Stimulated activated naive CD8-positive, alpha-beta T cell treated with anti-CD3 and anti-CD28 coated beads, Interleukin-15, amount 100 ng/mL, for 72 hours (primary cell): ENCODE data around the gene LCN6.
"Not testable (repeated sequence)": the region's sequence is repeated elsewhere in the genome, so short reads cannot be mapped to it uniquely, and the experiment has no call there.

Experiments
- ATAC-seq: fragments of 150-1000 bp; cut with Tn5 transposase; 2 replicates; pipeline ENCODE4 v1.10.0; 2021; ENCODE audit warnings: mild to moderate bottlenecking, moderate library complexity
- DNase-seq, 2 donors: peaks; one replicate each; pipeline ENCODE4 v3.0.0; 2021 to 2022
- H3K27ac Mint-ChIP-seq, 2 donors: one replicate each; pipeline ENCODE4 v1.8.0; 2022; ENCODE audit warnings: mild to moderate bottlenecking in 2 of 2, mixed read lengths in 2 of 2, moderate library complexity in 2 of 2
- H3K27me3 Mint-ChIP-seq: one replicate; pipeline ENCODE4 v1.8.0; 2022; ENCODE audit warnings: mixed read lengths
- H3K4me1 Mint-ChIP-seq: one replicate; pipeline ENCODE4 v1.8.0; 2022; ENCODE audit warnings: mild to moderate bottlenecking, mixed read lengths
- H3K4me3 Mint-ChIP-seq, 2 donors: one replicate each; pipeline ENCODE4 v1.8.0; 2022; ENCODE audit warnings: mild to moderate bottlenecking in 2 of 2, mixed read lengths in 2 of 2, moderate library complexity in 1 of 2
- H3K9me3 Mint-ChIP-seq, 2 donors: one replicate each; pipeline ENCODE4 v1.8.0; 2022; ENCODE audit warnings: mixed read lengths in 2 of 2

The LCN6 gene

GRCh38 chr9:136765745-136766409 lies 17.6 kb upstream of the LCN6 start:
- not testable (repeated sequence) for DNase-seq, H3K9me3 Mint-ChIP-seq, ATAC-seq
- H3K27me3 Mint-ChIP-seq: peaks cover 51% of the 10 kb centered on the region
- peak overlapping the region in 1 of 2 donors; percentile 59 for H3K27ac Mint-ChIP-seq
- H3K4me3 Mint-ChIP-seq: peak overlapping the region in 1 of 2 donors; percentile 26
- peaks cover 30% of the 10 kb centered on the region for H3K4me1 Mint-ChIP-seq

DNA sequence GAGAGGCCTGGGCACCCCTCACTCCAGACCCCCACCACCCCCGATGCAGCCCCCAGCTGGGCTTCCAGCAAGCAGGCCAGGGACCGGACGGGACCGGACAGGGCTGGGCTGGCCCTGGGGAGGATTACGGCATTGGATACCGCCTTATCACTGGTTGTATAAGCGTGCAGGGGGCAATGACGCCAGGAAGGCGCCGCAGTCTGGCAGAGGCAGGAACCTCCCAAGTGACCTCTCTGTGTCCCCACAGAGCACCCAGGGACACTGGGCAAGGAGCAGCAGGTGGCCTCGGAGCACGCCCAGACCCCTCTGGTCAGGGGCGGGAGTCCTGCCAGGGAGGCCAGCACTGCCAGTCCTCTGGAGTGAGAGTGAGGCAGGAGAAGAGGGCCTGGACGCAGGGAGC lies 16.7 kb upstream of the LCN6 start:
- Mint-ChIP-seq H3K9me3 (no peaks in the 10 kb centered on the region), H3K27me3 (peaks cover 52% of the 10 kb centered on the region), H3K27ac (no peak overlapping the region), H3K4me1 (peaks cover 33% of the 10 kb centered on the region), H3K4me3 (no peak overlapping the region)
- ATAC-seq: no peak
- DNase-seq: no peak

DNA sequence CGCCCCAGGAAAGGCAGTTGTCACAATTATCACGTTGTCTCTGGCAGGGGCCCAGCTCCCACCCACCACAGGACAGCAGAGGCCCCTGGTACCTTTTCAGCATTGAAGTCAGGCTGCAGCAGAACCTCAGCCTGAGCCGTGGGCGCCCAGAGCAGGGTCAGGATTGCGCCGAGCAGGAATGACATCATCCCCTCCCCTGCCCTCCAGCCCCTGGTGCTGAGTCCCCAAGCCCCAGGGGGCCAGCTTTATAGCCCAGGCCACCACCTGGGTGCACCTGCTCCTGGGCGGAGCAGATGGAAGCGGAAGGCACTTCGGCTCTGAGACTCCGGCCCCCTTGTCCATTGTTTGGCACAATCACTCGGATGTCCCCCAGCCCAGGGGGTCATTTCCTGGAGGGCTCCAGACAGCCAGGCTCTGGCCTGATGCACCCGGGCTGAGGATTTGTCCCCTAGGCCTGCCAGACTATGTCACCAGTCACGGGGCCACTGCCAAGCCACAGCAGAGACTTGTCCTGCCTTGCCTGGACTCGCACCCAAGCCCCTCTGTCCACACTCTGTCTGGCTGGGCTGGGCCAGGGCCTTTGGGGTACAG lies 16.1 kb upstream of the LCN6 start, which contains the start of gene LCN15:
LCN15 (minus strand) TSS at position 218 of the 591 bp plus-strand sequence; CDS start at position 188, 30 bp downstream.
- no peaks in the 10 kb centered on the region for H3K9me3 Mint-ChIP-seq
- no peak within 1 kb of the TSS for H3K4me3 Mint-ChIP-seq
- peaks cover 28% of the 10 kb centered on the region for H3K4me1 Mint-ChIP-seq
- no peak for DNase-seq
- peaks cover 50% of the 10 kb centered on the region for H3K27me3 Mint-ChIP-seq
- no peak for ATAC-seq
- H3K27ac Mint-ChIP-seq: no peak within 1 kb of the TSS

DNA sequence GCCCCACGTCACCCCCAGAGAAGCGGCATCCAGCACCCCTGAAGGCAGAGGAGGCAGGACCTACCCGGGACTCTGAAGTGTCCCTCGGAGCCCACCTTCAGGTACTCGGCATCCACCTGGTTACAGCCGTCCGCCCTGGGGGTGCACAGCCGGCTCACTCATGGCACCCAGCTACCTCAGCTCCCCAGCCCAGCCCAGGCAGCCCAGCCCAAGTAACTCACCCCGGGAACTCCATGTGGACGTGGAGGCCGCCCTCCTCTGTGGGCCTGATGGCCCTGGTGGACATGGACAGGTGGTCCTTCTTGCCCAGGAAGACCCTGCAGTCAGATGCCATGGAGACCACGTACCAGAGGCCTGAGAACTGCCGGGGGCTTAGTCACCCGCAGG lies 15.3 kb upstream of the LCN6 start:
- no peak overlapping the region for H3K4me3 Mint-ChIP-seq
- peaks cover 28% of the 10 kb centered on the region for H3K4me1 Mint-ChIP-seq
- DNase-seq (no peak), ATAC-seq (no peak)
- H3K9me3 Mint-ChIP-seq: no peaks in the 10 kb centered on the region
- H3K27ac Mint-ChIP-seq: no peak overlapping the region
- H3K27me3 Mint-ChIP-seq: peaks cover 50% of the 10 kb centered on the region

DNA sequence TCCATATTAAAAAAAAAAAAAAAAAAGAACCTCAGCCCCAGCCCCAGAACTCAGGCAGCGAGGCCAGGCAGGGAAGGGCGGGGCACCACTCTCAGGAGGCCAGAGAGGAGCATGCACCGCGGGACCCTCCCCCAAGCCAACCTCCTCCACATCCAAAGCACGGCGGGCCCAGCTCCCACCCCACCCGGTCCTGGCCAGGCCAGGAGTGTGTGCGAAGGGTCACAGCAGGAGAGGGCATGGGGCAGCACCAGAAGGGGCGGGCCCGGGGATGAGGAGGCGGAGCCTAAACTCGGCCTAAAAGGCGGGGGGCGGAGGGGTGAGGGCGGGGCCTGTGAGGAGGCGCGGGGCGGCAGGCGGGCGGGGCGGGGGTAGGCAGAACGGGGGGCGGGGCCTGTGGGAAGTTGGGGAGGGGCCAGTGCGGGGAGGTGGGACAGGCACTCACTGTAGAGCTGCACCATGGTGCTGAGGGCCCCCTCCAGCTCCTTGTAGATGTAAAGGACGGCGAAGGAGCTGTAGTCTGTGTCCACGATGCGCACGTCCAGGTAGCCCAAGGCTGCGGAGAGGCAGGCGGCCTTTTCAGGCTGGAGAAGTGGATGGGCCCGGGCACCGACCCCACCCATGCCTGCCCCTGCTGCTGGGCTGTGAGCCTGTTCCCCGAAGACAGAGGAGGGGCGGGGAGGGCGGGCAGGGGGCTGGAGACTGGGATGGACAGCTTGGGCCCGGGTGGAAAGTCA lies 14.8 kb upstream of the LCN6 start:
- Mint-ChIP-seq H3K9me3 (no peaks in the 10 kb centered on the region), H3K27ac (no peak overlapping the region), H3K4me3 (no peak overlapping the region), H3K27me3 (peaks cover 46% of the 10 kb centered on the region), H3K4me1 (peaks cover 28% of the 10 kb centered on the region)
- DNase-seq: no peak
- no peak for ATAC-seq

DNA sequence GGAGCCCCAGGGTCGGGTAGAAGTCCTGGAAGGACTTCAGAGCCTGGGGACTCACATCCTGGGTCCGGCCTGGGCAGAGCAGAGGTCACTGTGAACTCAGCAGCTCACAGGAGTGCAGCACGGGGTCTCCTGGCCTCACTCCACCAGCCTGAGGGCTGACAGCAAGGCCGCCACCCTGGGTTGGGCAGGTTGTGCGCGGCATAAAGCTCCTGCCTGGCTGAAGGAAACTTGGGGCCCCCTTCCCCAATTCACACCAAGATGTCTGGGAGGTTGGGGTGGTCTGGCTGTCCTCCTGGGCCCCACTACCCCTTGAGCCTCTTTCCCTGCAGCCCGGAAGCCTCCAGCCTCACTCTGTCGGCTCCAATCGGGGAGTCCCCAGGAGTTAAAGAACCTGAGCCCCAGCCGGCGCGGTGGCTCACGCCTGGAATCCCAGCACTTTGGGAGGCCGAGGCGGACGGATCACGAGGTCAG lies 13.9 kb upstream of the LCN6 start:
- no peaks in the 10 kb centered on the region for H3K9me3 Mint-ChIP-seq
- peaks cover 38% of the 10 kb centered on the region for H3K27me3 Mint-ChIP-seq
- H3K27ac Mint-ChIP-seq: no peak overlapping the region
- no peak overlapping the region for H3K4me3 Mint-ChIP-seq
- ATAC-seq (no peak), DNase-seq (no peak)
- peaks cover 27% of the 10 kb centered on the region for H3K4me1 Mint-ChIP-seq

DNA sequence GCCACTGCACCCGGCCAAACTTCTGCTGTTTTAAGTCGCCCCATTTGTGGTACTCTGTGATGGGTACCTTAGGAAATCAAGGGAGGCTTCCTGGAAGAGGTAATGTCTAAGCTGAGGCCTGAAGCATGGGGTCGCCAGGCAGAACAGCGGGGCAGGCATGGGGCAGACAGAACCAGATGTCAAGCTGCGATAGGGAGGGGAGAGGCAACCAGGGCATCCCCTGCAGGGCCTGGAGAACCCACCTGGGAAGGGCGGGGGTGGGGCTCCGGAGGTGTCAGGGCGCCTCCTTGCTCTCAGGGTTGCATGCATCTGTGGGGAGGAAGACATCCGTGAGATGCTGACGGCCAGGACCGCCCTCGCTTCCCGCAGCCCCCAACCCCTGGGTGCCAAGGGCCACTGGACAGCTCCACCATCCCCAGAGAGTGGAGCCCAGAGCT lies 13.2 kb upstream of the LCN6 start:
- Mint-ChIP-seq H3K4me1 (peaks cover 20% of the 10 kb centered on the region), H3K4me3 (no peak overlapping the region), H3K27ac (no peak overlapping the region), H3K27me3 (peaks cover 34% of the 10 kb centered on the region), H3K9me3 (peaks cover 0 to under 1% of the 10 kb centered on the region in 2 donors)
- no peak for DNase-seq
- no peak for ATAC-seq

DNA sequence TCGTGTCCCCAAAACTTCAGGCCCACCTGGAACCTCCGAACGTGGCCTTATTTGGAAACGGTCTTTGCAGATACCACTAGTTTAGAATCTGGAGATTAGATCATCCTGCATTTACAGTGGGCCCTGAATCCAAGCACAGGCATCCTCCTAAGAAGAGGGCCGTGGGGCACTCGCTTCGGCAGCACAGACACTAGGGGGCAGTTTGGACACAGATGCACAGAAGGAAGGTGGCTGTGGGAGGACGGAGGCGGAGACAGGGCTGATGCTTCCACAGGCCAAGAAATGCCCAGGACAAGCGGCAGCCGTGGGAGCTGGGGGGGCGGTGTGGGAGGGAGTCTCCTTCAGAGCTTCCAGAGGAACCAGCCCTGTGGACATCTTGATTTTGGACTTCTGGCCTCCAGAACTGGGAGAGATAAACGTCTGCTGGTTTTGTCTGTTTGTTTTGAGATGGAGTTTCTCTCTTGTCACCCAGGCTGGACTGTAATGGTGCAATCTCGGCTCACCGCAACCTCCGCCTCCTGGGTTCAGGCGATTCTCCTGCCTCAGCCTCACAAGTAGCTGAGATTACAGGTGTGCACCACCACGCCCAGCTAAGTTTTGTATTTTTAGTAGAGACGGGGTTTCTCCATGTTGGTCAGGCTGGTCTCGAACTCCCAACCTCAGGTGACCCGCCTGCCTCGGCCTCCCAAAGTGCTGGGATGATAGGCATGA lies 12.7 kb upstream of the LCN6 start:
- not testable (repeated sequence) for H3K4me3 Mint-ChIP-seq, DNase-seq, H3K9me3 Mint-ChIP-seq, H3K27ac Mint-ChIP-seq
- Mint-ChIP-seq H3K4me1 (peaks cover 14% of the 10 kb centered on the region), H3K27me3 (peaks cover 38% of the 10 kb centered on the region)
- peak; percentile 42 for ATAC-seq

DNA sequence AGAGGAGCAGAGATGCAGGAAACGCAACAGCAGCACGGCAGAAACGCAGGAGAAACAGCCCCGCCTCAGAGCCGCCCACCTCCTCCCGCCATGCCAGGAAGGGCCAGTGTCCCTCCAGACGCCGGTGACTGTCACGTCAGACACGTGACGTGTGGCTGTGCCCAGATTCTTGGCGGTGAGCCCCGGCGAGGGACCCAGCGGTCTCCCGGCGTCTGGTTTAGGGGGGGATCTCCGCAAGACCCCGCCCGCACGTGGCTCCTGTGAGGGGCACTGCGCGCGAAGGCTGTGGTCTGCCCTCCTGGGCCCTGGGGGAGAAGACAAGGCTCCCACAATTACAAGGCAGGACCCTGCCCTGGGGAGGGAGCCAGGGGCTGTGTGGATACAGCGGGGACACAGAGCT lies 12.1 kb upstream of the LCN6 start:
- Mint-ChIP-seq H3K4me3 (no peak overlapping the region), H3K27me3 (peaks cover 38% of the 10 kb centered on the region), H3K4me1 (peaks cover 9% of the 10 kb centered on the region), H3K9me3 (peaks cover 3 to 12% of the 10 kb centered on the region in 2 donors), H3K27ac (no peak overlapping the region)
- DNase-seq (no peak), ATAC-seq (no peak)

DNA sequence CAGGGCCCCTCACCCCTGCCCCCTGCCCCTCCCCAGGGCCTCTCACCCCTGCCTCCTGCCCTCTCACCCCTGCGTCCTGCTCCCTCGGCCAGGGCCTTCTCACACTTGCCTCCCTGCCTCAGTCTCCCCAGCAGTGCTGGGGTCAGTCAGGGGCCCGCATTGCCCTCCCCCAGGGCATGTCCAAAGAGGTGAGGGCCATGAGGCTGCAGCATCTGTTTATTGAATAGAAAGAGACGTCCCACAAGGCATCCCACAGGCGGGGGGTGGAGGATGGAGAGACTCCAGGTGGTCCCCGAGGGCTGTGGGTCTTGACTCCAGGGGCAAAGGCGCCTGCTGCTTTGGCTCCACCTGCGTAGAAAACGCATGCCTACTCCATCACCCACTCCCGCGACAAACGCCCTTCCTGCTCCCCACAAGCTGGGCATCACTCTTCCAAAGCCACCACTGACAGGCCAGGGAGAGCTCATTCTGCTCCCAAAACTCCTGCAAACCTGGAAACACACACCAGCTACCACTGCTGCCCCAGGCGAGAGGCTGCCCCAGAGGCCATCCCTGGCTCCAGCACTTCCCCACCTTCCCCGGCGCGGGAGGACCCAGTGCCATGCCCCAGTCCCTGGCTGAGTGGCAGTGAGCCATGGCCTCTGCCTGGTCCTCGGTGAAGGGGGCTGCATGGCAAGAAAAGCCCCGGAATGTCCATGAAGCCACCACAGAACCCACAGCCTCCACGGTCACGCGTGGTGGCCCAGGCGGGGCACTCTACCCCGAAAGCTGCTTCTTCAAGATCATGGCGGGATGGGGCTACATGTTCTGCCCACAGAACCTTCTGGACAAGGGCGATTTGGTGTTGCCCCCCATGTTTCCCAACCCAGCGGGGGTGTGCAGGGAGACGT lies 11.4 kb upstream of the LCN6 start:
- peaks cover 9% of the 10 kb centered on the region for H3K4me1 Mint-ChIP-seq
- no peak overlapping the region for H3K27ac Mint-ChIP-seq
- peaks cover 37% of the 10 kb centered on the region for H3K27me3 Mint-ChIP-seq
- no peak overlapping the region for H3K4me3 Mint-ChIP-seq
- no peak for DNase-seq
- ATAC-seq: no peak
- peaks cover 4 to 15% of the 10 kb centered on the region in 2 donors for H3K9me3 Mint-ChIP-seq

GRCh38 chr9:136759001-136759400 lies 10.7 kb upstream of the LCN6 start:
- DNase-seq (no peak), ATAC-seq (peak; percentile 41)
- Mint-ChIP-seq H3K4me1 (peaks cover 9% of the 10 kb centered on the region), H3K9me3 (peaks cover 4 to 15% of the 10 kb centered on the region in 2 donors), H3K27me3 (peaks cover 36% of the 10 kb centered on the region), H3K27ac (no peak overlapping the region), H3K4me3 (no peak overlapping the region)

- Mint-ChIP-seq H3K27me3 (peaks cover 25% of the 10 kb centered on the region), H3K9me3 (peaks cover 6 to 18% of the 10 kb centered on the region in 2 donors), H3K4me3 (no peak overlapping the region), H3K4me1 (peaks cover 9% of the 10 kb centered on the region), H3K27ac (no peak overlapping the region)
- ATAC-seq (no peak), DNase-seq (no peak)
These were observed 9.4 kb upstream of the LCN6 start for GRCh38 chr9:136757751-136758140.

GRCh38 chr9:136757328-136757727 lies 9.0 kb upstream of the LCN6 start:
- no peak for ATAC-seq
- Mint-ChIP-seq H3K4me1 (peaks cover 9% of the 10 kb centered on the region), H3K9me3 (peaks cover 10 to 22% of the 10 kb centered on the region in 2 donors), H3K4me3 (no peak overlapping the region), H3K27ac (no peak overlapping the region), H3K27me3 (peaks cover 27% of the 10 kb centered on the region)
- no peak for DNase-seq

GRCh38 chr9:136756836-136757235 lies 8.5 kb upstream of the LCN6 start:
- H3K9me3 Mint-ChIP-seq: peaks cover 15 to 27% of the 10 kb centered on the region in 2 donors
- peaks cover 32% of the 10 kb centered on the region for H3K27me3 Mint-ChIP-seq
- DNase-seq (no peak), ATAC-seq (no peak)
- peaks cover 9% of the 10 kb centered on the region for H3K4me1 Mint-ChIP-seq
- no peak overlapping the region for H3K27ac Mint-ChIP-seq
- no peak overlapping the region for H3K4me3 Mint-ChIP-seq

DNA sequence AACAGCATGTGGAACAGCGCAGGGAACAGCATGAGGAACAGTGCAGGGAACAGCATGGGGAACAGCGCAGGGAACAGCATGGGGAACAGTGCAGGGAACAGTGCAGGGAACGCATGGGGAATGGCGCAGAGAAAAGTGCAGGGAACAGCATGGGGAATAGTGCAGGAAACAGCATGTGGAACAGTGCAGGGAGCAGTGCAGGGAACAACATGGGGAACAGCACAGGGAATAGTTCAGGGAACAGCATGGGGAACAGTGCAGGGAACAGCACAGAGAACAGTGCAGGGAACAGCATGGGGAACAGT lies 7.8 kb upstream of the LCN6 start:
- Mint-ChIP-seq H3K4me1 (peaks cover 6% of the 10 kb centered on the region), H3K27me3 (peaks cover 35% of the 10 kb centered on the region), H3K4me3 (no peak overlapping the region), H3K27ac (peak overlapping the region in 1 of 2 donors; percentile 34), H3K9me3 (peaks cover 20 to 35% of the 10 kb centered on the region in 2 donors)
- DNase-seq: no peak
- no peak for ATAC-seq
